Adrenal gland (tissue), 5 donors: ENCODE results near the gene PPP2R5A.

Experiments used
- POLR2A ChIP-seq, 2 donors: fragments of 450-650 bp; IDR thresholded peaks; one replicate each; pipeline ENCODE4 v1.6.1; 2017; ENCODE audit warnings: antibody characterized with exemption in 2 of 2, mild to moderate bottlenecking in 2 of 2, moderate library complexity in 1 of 2
- TF ChIP-seq, protein P1 (sequence below), 6 experiments: fragments of 450-650 bp in 4 of 6; fragments of 200-600 bp in 2 of 6; sonication (generic) in 1 of 6; IDR thresholded peaks; 1 replicate in 5 of 6; 2 replicates in 1 of 6; pipeline versions ENCODE4 v1.5.1 to v1.8.0; 2016 to 2021; ENCODE audit warnings: antibody characterized with exemption in 6 of 6, mild to moderate bottlenecking in 2 of 6, moderate library complexity in 1 of 6
- donor health status: DM: no; HTN: no; CAD: no.

DNA sequence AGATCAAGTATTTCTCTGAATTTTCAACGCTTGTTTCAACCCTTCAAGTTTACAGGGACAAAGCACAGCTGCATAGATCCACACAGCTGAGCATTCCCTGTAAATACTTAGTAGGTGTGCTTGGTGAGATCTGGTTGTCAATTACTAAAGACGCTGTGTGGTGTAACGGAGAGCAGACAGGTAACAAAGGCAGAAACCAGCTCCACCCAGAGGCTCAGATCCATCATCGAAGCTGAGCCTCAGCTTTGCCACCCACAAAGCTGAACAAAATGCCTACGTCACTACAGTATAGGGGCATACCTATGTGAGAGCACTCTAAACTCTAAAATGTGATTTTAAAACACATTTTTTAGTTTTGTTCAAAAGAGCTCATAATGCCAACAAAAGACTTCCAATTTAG, 90.8 kb downstream of the PPP2R5A start:
- TF ChIP-seq, protein P1, sequence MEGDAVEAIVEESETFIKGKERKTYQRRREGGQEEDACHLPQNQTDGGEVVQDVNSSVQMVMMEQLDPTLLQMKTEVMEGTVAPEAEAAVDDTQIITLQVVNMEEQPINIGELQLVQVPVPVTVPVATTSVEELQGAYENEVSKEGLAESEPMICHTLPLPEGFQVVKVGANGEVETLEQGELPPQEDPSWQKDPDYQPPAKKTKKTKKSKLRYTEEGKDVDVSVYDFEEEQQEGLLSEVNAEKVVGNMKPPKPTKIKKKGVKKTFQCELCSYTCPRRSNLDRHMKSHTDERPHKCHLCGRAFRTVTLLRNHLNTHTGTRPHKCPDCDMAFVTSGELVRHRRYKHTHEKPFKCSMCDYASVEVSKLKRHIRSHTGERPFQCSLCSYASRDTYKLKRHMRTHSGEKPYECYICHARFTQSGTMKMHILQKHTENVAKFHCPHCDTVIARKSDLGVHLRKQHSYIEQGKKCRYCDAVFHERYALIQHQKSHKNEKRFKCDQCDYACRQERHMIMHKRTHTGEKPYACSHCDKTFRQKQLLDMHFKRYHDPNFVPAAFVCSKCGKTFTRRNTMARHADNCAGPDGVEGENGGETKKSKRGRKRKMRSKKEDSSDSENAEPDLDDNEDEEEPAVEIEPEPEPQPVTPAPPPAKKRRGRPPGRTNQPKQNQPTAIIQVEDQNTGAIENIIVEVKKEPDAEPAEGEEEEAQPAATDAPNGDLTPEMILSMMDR (IDR thresholded peaks at IDR 0.05) = no peak
- TF ChIP-seq POLR2A (IDR thresholded peaks at IDR 0.05) = no peak
